ENCODE results near the gene CALML6. TPM values are rescaled to one million over a fixed set of nuclear protein-coding genes. Genes with fewer than 3 reads are reported as not detected.
A peak's percentile ranks its signal among the peaks of the same experiment; 100 is the strongest.

Gene CALML6
- total and polyA plus RNA-seq, 10 of the 15 experiments (the other 5 are each of a cell fraction or from before 2014, with no cell fraction given) = 0.07 to 1.3 (median 0.21) TPM; not detected in 5

GRCh38 chr1:1889847-1890505, 25.1 kb upstream of the CALML6 start (continued):
- TF ChIP-seq IRF3 (IDR thresholded peaks at IDR 0.05) (no peak), CEBPZ (IDR thresholded peaks at IDR 0.05; ENCODE audit: low read depth, low read length) (no peak), ZZZ3 (IDR thresholded peaks at IDR 0.05; ENCODE audit: control insufficient read depth, insufficient read length, low read depth) (no peak), POLR2AphosphoS2 (IDR thresholded peaks at IDR 0.05; ENCODE audit: low read depth, low read length) (no peak), HDAC6 (IDR thresholded peaks at IDR 0.05; ENCODE audit: unreplicated experiment) (no peak), ESRRA (IDR thresholded peaks at IDR 0.05; ENCODE audit: low read length) (no peak), SMAD5 (IDR thresholded peaks at IDR 0.05; ENCODE audit: low read depth) (no peak), SP1 (IDR thresholded peaks at IDR 0.05; ENCODE audit: low read depth, low read length) (no peak), CREM (IDR thresholded peaks at IDR 0.05; ENCODE audit: low read depth) (no peak), FOXM1 (IDR thresholded peaks at IDR 0.05; ENCODE audit: low read depth, low read length) (no peak), NR2C2 (IDR thresholded peaks at IDR 0.05; ENCODE audit: borderline replicate concordance, control insufficient read depth, insufficient read length, low read depth) (no peak), PKNOX1 (IDR thresholded peaks at IDR 0.05) (no peak), NKRF (conservative IDR thresholded peaks at IDR 0.05) (peak; percentile 95), RUNX3 (IDR thresholded peaks at IDR 0.05; ENCODE audit: low read length) (no peak), BRCA1 (IDR thresholded peaks at IDR 0.05; ENCODE audit: low read depth, low read length) (no peak), NR2C1 (IDR thresholded peaks at IDR 0.05) (no peak), NBN (IDR thresholded peaks at IDR 0.05) (no peak), IRF5 (IDR thresholded peaks at IDR 0.05; ENCODE audit: borderline replicate concordance) (no peak), USF1 (IDR thresholded peaks at IDR 0.05; ENCODE audit: borderline replicate concordance, extremely low read length, insufficient read depth, low read depth, low read length) (no peak), MTA2 (IDR thresholded peaks at IDR 0.05; ENCODE audit: low read depth) (no peak), POLR2AphosphoS5 (IDR thresholded peaks at IDR 0.05; ENCODE audit: low read length) (no peak), JUNB (IDR thresholded peaks at IDR 0.05) (no peak)

Data from GM12878 (cell line).